Hepatocyte (in vitro differentiated cells): ENCODE results near the gene HNRNPA0.

Source experiments
- CTCF ChIP-seq: fragments of 200-600 bp; sonication (generic); IDR thresholded peaks from 2 replicates; pipeline ENCODE4 v1.5.1; 2016; ENCODE audit warnings: antibody characterized with exemption, mild to moderate bottlenecking; ENCODE audit not compliant: poor library complexity
- EZH2phosphoT487 ChIP-seq: fragments of 200-600 bp; sonication (generic); IDR thresholded peaks from one replicate; pipeline ENCODE4 v1.6.1; 2018; ENCODE audit warnings: antibody characterized with exemption, mild to moderate bottlenecking, low read depth, moderate library complexity; ENCODE audit not compliant: unreplicated experiment, severe bottlenecking

DNA sequence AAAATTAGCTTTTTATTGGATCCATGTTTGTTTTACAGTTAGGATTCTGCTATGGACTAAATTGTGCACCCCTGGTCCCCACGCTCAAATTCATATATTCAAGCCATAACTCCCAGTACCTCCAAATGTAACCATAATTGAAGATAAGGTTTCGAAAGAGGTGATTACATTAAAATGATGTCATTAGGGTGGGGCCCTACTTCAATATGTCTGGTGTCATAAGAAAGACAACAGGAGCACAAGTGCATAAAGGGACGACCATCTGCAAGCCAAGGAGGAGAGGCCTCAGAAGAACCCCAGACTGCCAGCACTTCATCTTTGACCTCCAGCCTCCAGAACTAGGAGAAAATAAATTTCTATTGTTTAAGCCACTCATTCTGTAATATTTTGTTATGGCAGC is 7.4 kb upstream of the HNRNPA0 start:
- TF ChIP-seq CTCF (no peak), EZH2phosphoT487 (no peak)
